Caco-2 (cell line): ENCODE results near the gene ASH1L. TPM values are rescaled to one million over a fixed set of nuclear protein-coding genes. Genes with fewer than 3 reads are reported as not detected.

ENCODE experiments used
- BruUV-seq: library from RNA; stranded (reverse); fragments of 400-500 nt; replicated peaks from 2 replicates; lab custom pipeline; 2021; lab: Mats Ljungman, UMichigan
- CTCF ChIA-PET: fragments of 300-600 bp; sonication (Branson Sonifier 250); formaldehyde crosslinking; loops from one replicate; lab custom pipeline; 2022; ENCODE audit warnings: antibody characterized with exemption; lab: Charles Lee
- POLR2A ChIA-PET: fragments of 300-600 bp; sonication (Branson Sonifier 250); formaldehyde crosslinking; loops from one replicate; lab custom pipeline; 2022; ENCODE audit warnings: antibody characterized with exemption; lab: Charles Lee
- DNase-seq, 2 experiments: peaks; one replicate each; pipeline versions ENCODE4 v3.0.0 to v3.0.0-alpha.2; 2020 to 2022
- H3K27me3 ChIP-seq: replicated peaks from 2 replicates; pipeline ENCODE4 v1.6.0; 2011; ENCODE audit warnings: low read length; ENCODE audit not compliant: control insufficient read depth, insufficient read depth
- H3K36me3 ChIP-seq: 2 replicates; pipeline ENCODE4 v1.5.1; 2011; ENCODE audit warnings: low read length; ENCODE audit not compliant: control insufficient read depth, insufficient read depth
- H3K4me1 ChIP-seq: fragments of 250-450 bp; sonication (Bioruptor Pico); 2 replicates; pipeline ENCODE4 v1.5.1; 2020; ENCODE audit warnings: mild to moderate bottlenecking
- H3K4me3 ChIP-seq: 2 replicates; pipeline ENCODE4 v1.5.1; 2011; ENCODE audit warnings: low read depth, mild to moderate bottlenecking, control low read depth, low read length
- H3K9me3 ChIP-seq: fragments of 250-450 bp; sonication (Bioruptor Pico); 2 replicates; pipeline ENCODE4 v1.5.1; 2020; ENCODE audit warnings: mild to moderate bottlenecking, moderate library complexity
- H3K27ac Mint-ChIP-seq: one replicate; pipeline ENCODE4 v1.8.0; 2022; ENCODE audit warnings: mixed read lengths; ENCODE audit not compliant: unreplicated experiment
- H3K27me3 Mint-ChIP-seq: one replicate; pipeline ENCODE4 v1.8.0; 2022; ENCODE audit warnings: mixed read lengths; ENCODE audit not compliant: insufficient read depth, unreplicated experiment
- H3K36me3 Mint-ChIP-seq: one replicate; pipeline ENCODE4 v1.8.0; 2022; ENCODE audit warnings: mild to moderate bottlenecking, mixed read lengths; ENCODE audit not compliant: insufficient read depth, unreplicated experiment
- H3K4me1 Mint-ChIP-seq: one replicate; pipeline ENCODE4 v1.8.0; 2022; ENCODE audit warnings: low read depth, mixed read lengths; ENCODE audit not compliant: unreplicated experiment
- H3K4me3 Mint-ChIP-seq: one replicate; pipeline ENCODE4 v1.8.0; 2022; ENCODE audit warnings: mild to moderate bottlenecking, moderate library complexity, mixed read lengths; ENCODE audit not compliant: unreplicated experiment
- H3K9me3 Mint-ChIP-seq: one replicate; pipeline ENCODE4 v1.8.0; 2022; ENCODE audit warnings: mixed read lengths; ENCODE audit not compliant: unreplicated experiment
- intact Hi-C: fragments of 100-400 bp; cut with micrococcal nuclease; formaldehyde crosslinking; loops from one replicate; pipeline ENCODE4 v1.10.0; 2022; ENCODE audit not compliant: unreplicated experiment
- total RNA-seq: library from RNA; stranded (reverse); gene quantifications from 2 replicates; pipeline ENCODE4 v1.2.3, GENCODE V29; 2022
- TF ChIP-seq, protein P1 (sequence below), 2 experiments: fragments of 200-600 bp in 1 of 2; IDR thresholded peaks; 1 replicate in 1 of 2; 2 replicates in 1 of 2; pipeline versions ENCODE4 v1.5.1 to v1.8.0; 2011 to 2022; ENCODE audit warnings: antibody characterized with exemption in 1 of 2, control low read depth in 1 of 2, inconsistent platforms in 1 of 2, low read depth in 1 of 2, low read length in 1 of 2, mild to moderate bottlenecking in 1 of 2, moderate library complexity in 1 of 2; ENCODE audit not compliant: insufficient read depth in 1 of 2, severe bottlenecking in 1 of 2, unreplicated experiment in 1 of 2

Gene ASH1L
- total RNA-seq, 1 experiment from 2014 or later = 39.4 TPM

DNA sequence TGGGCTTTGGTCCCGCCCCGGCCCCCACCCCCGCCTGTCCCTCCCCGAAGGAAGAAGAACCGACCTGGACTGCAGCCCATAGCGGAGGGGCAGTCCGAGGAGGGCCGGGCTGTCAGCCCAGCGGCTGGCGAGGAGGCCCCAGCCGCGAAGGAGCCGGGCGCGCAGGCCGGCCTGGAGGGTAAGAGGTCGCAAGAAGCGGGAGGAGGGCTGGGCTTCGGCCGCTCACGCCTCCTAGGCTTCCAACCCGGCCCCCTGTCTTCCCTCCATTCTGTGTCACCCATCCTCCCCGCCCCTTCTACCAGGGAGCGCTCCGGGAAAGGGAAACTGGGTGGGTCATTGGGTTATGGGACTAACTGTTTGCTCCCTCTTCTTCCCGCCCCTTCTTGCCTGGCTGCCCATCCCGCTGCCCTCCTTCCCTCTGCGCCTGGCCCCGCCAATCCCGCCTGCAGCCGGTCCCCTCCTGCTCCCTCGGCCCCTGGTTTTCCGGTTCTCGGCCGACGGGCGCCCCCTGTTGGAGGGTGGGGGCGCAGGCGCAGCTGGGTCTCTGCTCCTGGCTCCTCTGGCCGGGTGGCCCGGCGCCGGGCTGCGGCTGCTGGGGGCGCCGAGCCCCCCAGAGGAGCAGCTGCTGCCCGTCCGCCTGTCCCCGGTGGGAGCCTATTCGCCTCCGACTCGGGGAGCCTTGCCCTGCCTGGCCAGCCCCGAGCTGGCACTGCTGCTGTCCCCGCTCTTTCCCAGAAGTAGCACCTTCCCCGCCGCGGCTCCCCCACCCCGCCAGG lies 239.5 kb downstream of the ASH1L start:
- Mint-ChIP-seq H3K27ac (peak overlapping the region; percentile 88), H3K27me3 (no peaks in the 10 kb centered on the region), H3K4me1 (peaks cover 16% of the 10 kb centered on the region), H3K36me3 (peaks cover 81% of the 10 kb centered on the region), H3K9me3 (no peaks in the 10 kb centered on the region), H3K4me3 (peak overlapping the region; percentile 94)
- no TSS peak for BruUV-seq
- H3K4me1 ChIP-seq = peaks cover 11% of the 10 kb centered on the region
- intact Hi-C loops = loop anchor here (1.0 to 10.0 kb wide), 6 partner anchors 15 to 272 kb away; partner anchors contain the start of genes CLK2, FDPS, HCN3 and SCAMP3
- POLR2A ChIA-PET = interaction anchor here (0.5 to 1.3 kb wide), 8 partner anchors 15 to 351 kb away, joined by 3 to 16 read pairs (median 3); partner anchors contain the start of genes CLK2, ENTREP3, FDPS and HCN3
- no peaks in the 10 kb centered on the region for H3K27me3 ChIP-seq
- peaks cover 1% of the 10 kb centered on the region for H3K36me3 ChIP-seq
- DNase-seq = peak; percentile 95 to 96
- TF ChIP-seq, protein P1, sequence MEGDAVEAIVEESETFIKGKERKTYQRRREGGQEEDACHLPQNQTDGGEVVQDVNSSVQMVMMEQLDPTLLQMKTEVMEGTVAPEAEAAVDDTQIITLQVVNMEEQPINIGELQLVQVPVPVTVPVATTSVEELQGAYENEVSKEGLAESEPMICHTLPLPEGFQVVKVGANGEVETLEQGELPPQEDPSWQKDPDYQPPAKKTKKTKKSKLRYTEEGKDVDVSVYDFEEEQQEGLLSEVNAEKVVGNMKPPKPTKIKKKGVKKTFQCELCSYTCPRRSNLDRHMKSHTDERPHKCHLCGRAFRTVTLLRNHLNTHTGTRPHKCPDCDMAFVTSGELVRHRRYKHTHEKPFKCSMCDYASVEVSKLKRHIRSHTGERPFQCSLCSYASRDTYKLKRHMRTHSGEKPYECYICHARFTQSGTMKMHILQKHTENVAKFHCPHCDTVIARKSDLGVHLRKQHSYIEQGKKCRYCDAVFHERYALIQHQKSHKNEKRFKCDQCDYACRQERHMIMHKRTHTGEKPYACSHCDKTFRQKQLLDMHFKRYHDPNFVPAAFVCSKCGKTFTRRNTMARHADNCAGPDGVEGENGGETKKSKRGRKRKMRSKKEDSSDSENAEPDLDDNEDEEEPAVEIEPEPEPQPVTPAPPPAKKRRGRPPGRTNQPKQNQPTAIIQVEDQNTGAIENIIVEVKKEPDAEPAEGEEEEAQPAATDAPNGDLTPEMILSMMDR (IDR thresholded peaks at IDR 0.05; ENCODE audit: insufficient read depth in 1 of 2, low read depth in 1 of 2, low read length in 1 of 2, severe bottlenecking in 1 of 2, unreplicated experiment in 1 of 2) = peak; percentile 92 to 93
- no peaks in the 10 kb centered on the region for H3K9me3 ChIP-seq
- H3K4me3 ChIP-seq = peak overlapping the region; percentile 88
- CTCF ChIA-PET = interaction anchor here (0.6 to 3.1 kb wide), 15 partner anchors 15 to 367 kb away, joined by 3 to 34 read pairs (median 6); partner anchors contain the start of genes CLK2 and FDPS

DNA sequence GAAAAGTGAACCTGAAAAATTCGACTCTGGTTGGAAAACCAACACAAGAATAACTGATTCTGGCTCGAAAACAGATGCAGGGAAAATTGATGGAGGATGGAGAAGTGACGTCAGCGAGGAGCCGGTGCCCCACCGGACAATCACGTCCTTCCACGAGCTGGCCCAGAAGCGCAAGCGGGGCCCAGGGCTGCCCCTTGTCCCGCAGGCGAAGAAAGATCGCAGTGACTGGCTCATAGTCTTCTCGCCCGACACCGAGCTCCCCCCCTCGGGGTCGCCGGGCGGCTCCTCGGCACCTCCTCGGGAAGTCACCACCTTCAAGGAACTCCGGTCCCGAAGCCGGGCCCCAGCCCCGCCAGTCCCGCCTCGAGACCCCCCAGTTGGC lies 240.0 kb downstream of the ASH1L start:
- no peaks in the 10 kb centered on the region for H3K9me3 Mint-ChIP-seq

More for the DNA sequence above, 240.0 kb downstream of the ASH1L start:
- Histone ChIP-seq H3K27me3 (no peaks in the 10 kb centered on the region), H3K4me1 (peaks cover 11% of the 10 kb centered on the region), H3K9me3 (no peaks in the 10 kb centered on the region), H3K36me3 (peaks cover 3% of the 10 kb centered on the region), H3K4me3 (peak overlapping the region; percentile 88)
- intact Hi-C loops = loop anchor here (10.0 kb wide), 1 partner anchor 272 kb away; no protein-coding TSS in a partner anchor
- peak overlapping the region; percentile 73 for H3K27ac Mint-ChIP-seq
- ChIA-PET POLR2A (interaction anchor here (1.0 to 1.1 kb wide), 3 partner anchors 14 to 50 kb away, joined by 3 to 5 read pairs (median 3); partner anchors contain the start of genes CLK2 and FDPS), CTCF (interaction anchor here (0.6 to 3.1 kb wide), 8 partner anchors 15 to 616 kb away, joined by 3 to 34 read pairs (median 4); partner anchors contain the start of genes CLK2 and FDPS)
- H3K27me3 Mint-ChIP-seq = no peaks in the 10 kb centered on the region
- BruUV-seq = TSS peak; percentile 47
- peak overlapping the region; percentile 94 for H3K4me3 Mint-ChIP-seq
- peaks cover 16% of the 10 kb centered on the region for H3K4me1 Mint-ChIP-seq
- H3K36me3 Mint-ChIP-seq = peaks cover 81% of the 10 kb centered on the region
- TF ChIP-seq, protein P1 (IDR thresholded peaks at IDR 0.05; ENCODE audit: insufficient read depth in 1 of 2, low read depth in 1 of 2, low read length in 1 of 2, severe bottlenecking in 1 of 2, unreplicated experiment in 1 of 2) = no peak
- DNase-seq = peak in 1 of 2 experiments; percentile 51
